Measurements from ENCODE around the gene MRNIP.

MRNIP gene

GRCh38 chr5:179820127-179820482 is 38.5 kb downstream of the MRNIP start:
- DNase-seq, result no peak

GRCh38 chr5:179819296-179820126 is 39.1 kb downstream of the MRNIP start:
- no peak for DNase-seq

DNA sequence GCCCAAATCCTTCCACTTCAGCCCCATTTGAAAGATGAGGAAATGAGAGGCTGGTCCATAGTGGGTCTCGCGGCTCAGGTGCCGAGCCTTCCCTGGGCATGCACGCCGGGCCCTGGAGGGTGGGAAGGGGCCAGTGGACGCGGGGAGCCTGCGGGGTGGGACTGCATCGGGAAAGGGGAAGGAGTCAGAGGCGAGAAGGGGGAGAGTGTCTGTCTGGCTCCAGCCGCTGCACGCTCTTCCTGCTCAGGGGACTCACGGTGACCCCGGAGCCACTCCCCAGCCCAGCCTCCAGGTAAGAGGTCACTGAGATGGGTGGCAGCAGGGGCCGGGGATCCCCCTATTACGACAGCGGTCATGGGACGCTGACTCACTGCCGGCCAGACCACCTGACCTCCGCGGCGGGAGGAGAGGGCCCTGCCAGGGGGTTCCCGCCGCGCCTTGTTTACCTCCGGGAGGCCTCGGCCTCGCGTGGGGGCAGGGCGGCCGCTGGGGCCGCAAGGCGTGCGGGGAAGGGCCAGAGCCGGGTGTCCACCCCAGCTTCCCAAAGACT is 39.8 kb downstream of the MRNIP start:
- DNase-seq, result no peak

GRCh38 chr5:179817890-179818745 is 40.5 kb downstream of the MRNIP start:
- DNase-seq, result no peak

GRCh38 chr5:179817470-179817840 is 41.2 kb downstream of the MRNIP start:
- no peak for DNase-seq

DNA sequence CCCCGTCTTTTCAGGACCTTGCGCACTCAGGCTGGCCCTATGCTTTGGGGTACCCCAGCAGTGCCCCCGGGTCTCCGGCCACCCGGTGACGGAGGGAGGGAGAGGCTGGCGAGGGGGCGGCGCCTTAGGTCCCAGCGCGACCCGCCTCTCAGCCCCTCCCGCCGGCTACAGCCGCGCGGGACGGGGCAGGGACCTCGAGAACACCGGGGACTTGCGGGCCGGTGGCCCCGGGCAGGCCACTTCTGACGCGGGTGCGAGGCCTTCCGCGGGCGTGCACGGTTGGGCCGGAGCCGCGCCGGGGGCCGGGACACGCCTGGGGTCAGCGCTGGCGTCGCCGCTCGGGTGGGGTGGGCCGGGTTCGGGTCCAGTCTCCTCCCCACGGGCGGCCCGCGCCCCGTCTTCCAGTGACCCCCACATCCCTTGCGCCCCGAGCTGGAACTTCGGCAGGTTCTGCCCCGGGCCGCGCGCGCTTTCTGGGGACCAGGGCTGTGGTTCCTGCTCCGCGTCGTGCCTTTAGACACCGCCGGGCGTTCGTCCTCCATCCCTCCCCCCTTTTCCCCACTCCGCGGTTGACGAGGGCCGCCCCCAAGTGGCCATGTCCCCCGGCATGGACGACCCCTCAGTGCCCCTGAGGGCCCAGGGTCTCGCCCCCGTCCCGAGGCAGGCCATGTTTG is 41.7 kb downstream of the MRNIP start:
- no peak for DNase-seq

- no peak for DNase-seq
Measured at GRCh38 chr5:179816401-179816795, 42.2 kb downstream of the MRNIP start.

DNA sequence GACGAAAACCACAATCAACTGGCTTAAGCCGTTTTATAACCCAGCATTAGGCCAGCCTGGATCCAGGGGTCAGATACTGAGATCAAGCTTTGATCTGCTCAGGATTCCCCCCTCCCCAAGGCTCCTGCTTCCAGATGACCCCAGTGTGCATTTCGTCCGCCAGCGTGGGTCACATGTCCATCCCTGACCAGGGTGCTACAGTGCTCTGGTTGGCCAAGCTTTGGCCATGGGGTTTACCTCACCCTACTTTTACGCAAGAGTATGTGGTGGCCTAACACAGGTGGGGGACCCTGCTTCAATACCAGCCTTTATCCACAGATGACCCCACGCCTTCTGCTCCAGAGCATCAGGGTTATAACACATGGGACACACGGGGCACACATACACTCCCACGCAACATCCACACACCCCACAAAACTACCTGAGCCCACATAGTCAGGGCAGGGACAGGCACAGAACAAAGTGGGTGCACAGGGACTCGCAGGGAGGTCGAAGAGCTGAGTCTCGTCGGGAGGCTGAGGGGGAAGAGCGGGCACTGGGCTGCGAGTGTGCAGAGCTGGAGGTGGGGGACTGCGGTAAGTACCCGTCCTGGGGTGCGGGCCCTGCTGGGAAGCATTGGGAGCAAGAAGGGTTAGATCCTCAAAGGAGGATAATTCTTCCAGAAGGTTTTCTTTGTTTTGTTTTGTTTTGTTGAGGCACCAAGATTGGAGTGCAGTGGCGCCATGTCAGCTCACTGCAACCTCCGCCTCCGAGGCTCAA is 42.9 kb downstream of the MRNIP start:
- no peak for DNase-seq

GRCh38 chr5:179814090-179814489 is 44.5 kb downstream of the MRNIP start:
- no peak for DNase-seq

DNA sequence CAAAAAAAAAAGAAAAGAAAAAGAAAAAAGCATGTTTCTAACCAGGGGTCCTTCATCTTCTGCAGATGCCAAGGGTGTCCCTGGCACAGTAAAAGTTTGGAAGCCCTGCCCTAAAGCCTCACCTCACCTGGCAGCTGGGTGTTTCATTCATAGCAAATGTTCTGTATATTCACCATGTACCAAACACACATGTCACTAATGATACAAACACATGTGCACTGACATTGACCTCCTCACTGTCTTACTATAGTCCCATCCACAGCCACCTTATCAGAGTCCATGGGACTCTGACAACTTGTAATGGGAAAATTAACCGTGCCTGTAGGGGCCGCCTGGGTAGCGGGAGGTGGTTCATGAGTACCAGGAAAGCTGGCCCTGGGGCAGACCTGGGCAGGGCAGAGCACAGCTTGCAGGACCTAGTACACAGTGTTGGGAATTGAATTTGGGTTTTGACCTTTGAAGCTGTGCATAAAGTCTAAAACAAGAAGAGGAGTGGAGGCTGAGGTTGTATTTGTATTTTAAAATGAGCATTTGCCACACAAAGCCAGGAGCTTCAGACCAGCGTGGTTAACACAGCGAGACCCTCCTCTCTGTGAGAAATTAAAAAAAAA is 45.5 kb downstream of the MRNIP start:
- no peak for DNase-seq

GRCh38 chr5:179812135-179812825 is 46.3 kb downstream of the MRNIP start:
- DNase-seq, result no peak

GRCh38 chr5:179806250-179807048 is 52.2 kb downstream of the MRNIP start, which contains the start of gene MGAT4B:
Gene MGAT4B, minus strand, starts transcription at chr5:179806866. Its CDS starts 283 bp downstream, at chr5:179806583.
- DNase-seq, result no peak

- DNase-seq, result no peak
Measured at GRCh38 chr5:179805529-179806249, 52.9 kb downstream of the MRNIP start.

DNA sequence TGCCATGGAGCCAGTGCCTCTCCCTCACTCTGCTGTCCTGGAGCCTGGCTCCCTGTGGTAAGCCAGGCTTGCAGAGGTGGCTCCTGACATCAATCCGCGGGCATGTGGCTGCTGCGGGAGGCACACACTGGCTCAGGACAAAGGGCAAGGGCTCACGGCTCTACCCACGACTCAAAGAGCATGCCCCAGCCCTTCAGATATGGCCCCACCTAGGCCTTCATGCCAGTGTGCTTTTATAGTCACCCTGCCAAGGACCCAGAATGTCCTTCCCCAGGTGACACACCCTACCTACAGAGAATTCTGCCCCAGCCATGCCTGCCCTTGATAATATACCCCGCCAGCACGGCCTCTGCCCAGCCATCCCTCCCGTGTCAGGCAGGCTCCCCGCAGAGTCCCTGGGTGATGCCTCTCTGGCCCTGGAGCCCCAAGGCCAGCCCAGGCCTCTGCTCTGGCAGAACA is 53.5 kb downstream of the MRNIP start:
- DNase-seq, result no peak

DNA sequence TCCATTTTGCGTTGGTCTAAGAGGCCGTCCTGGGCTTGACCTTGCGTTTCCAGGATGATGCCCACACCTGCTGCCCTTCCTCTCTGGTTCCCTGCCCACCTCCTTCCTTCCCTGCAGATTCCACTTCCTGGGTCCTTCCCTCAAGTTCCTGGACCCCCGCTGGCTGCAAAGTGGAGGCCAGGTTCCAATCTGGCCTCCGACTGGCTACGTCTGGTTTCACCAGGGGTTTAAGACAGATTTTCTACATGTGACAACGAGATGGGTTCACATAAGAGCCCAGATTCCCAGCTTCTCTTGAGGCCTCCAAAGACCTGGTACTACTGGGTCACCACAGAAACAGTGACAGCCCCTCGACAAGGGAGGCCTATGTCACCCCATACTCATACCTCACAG is 54.1 kb downstream of the MRNIP start:
- no peak for DNase-seq

- no peak for DNase-seq
Measured at GRCh38 chr5:179803651-179804554, 54.7 kb downstream of the MRNIP start.

DNA sequence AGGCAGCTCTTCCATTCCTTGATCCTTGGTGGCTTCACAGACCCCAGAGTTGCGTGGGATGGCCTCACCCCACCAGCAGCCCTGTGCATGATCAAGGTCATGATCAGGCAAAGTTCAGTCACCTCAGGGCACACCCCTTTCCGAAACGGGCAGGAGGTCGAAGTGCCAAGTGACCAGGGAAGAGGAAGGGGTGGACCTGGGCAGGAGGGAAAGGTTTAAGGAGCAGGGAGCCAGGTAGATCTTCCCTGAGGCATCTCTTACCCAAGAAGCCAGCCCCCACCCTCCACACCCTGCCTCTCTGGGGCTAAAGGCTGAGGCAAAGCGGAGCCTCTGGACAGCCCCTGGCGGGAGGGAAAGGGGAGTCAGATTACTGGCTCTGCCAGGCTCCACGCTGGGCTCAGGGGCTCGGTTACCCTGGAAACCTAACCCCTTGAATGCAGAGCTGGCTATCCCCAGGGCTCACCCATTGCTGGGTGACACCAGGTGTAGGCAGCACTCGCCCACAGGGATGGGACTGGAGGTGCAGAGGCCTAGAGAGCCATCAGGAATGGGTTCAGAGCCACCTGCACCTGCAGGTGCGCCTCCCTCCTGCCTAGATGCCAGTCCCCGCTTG is 55.6 kb downstream of the MRNIP start:
- DNase-seq, result peak; percentile 57

Measured in NCI-H2107 (cell line).